ENCODE data around the gene UBXN10. TPM values are rescaled to one million over a fixed set of nuclear protein-coding genes. Genes with fewer than 3 reads are reported as not detected.
"Not testable (repeated sequence)": the region's sequence is repeated elsewhere in the genome, so short reads cannot be mapped to it uniquely, and the experiment has no call there.

Gene UBXN10
- total and polyA plus RNA-seq, 4 experiments from 2014 or later = 0.06 to 0.78 (median 0.39) TPM

GRCh38 chr1:20223551-20224419 lies 37.9 kb downstream of the UBXN10 start:
- H3K36me3 Mint-ChIP-seq = no peaks in the 10 kb centered on the region
- no peaks in the 10 kb centered on the region for H3K4me1 Mint-ChIP-seq

GRCh38 chr1:20224546-20224945 lies 38.6 kb downstream of the UBXN10 start:
- Histone ChIP-seq H3K27me3 (ENCODE audit: insufficient read depth, low read length) (no peaks in the 10 kb centered on the region), H3K9me3 (ENCODE audit: control insufficient read depth in 1 of 2, low read length in 2 of 2) (no peaks in the 10 kb centered on the region), H3K27ac (ENCODE audit: low read depth, low read length) (no peak overlapping the region), H3K4me3 (ENCODE audit: low read length in 2 of 2) (no peak overlapping the region), H3K4me1 (ENCODE audit: insufficient read depth, low read length) (no peaks in the 10 kb centered on the region), H3K36me3 (ENCODE audit: insufficient read depth, low read length) (no peaks in the 10 kb centered on the region)
- H3K9me3 Mint-ChIP-seq = no peaks in the 10 kb centered on the region
- H3K4me1 Mint-ChIP-seq = no peaks in the 10 kb centered on the region
- H3K4me3 Mint-ChIP-seq = no peak overlapping the region
- POLR2A ChIA-PET (ENCODE audit: partially characterized antibody) = no interaction called here
- no peak overlapping the region for H3K27ac Mint-ChIP-seq
- no peak for DNase-seq
- no peaks in the 10 kb centered on the region for H3K36me3 Mint-ChIP-seq
- peaks cover 32 to 54% of the 10 kb centered on the region in 2 donors for H3K27me3 Mint-ChIP-seq
- intact Hi-C loops (cut with micrococcal nuclease) = no loop called here
- CTCF ChIA-PET (ENCODE audit: partially characterized antibody) = interaction anchor here (0.7 to 1.3 kb wide), 2 partner anchors 9 to 269 kb away, joined by 3 read pairs; no protein-coding TSS in a partner anchor

More at GRCh38 chr1:20223551-20224419, 37.9 kb downstream of the UBXN10 start:
- ChIA-PET POLR2A (ENCODE audit: partially characterized antibody) (no interaction called here), CTCF (ENCODE audit: partially characterized antibody) (interaction anchor here (0.7 to 1.3 kb wide), 2 partner anchors 10 to 270 kb away, joined by 3 read pairs; no protein-coding TSS in a partner anchor)
- Histone ChIP-seq H3K27ac (ENCODE audit: low read depth, low read length) (no peak overlapping the region), H3K36me3 (ENCODE audit: insufficient read depth, low read length) (no peaks in the 10 kb centered on the region), H3K4me3 (ENCODE audit: low read length in 2 of 2) (no peak overlapping the region), H3K9me3 (ENCODE audit: control insufficient read depth in 1 of 2, low read length in 2 of 2) (no peaks in the 10 kb centered on the region), H3K27me3 (ENCODE audit: insufficient read depth, low read length) (no peaks in the 10 kb centered on the region), H3K4me1 (ENCODE audit: insufficient read depth, low read length) (no peaks in the 10 kb centered on the region)
- DNase-seq = no peak
- Mint-ChIP-seq H3K27ac (no peak overlapping the region), H3K4me3 (no peak overlapping the region), H3K9me3 (no peaks in the 10 kb centered on the region), H3K27me3 (peaks cover 32 to 52% of the 10 kb centered on the region in 2 donors)
- intact Hi-C loops (cut with micrococcal nuclease) = no loop called here

GRCh38 chr1:20227704-20228103 lies 41.8 kb downstream of the UBXN10 start:
- H3K27me3 ChIP-seq (ENCODE audit: insufficient read depth, low read length) = no peaks in the 10 kb centered on the region
- H3K27me3 Mint-ChIP-seq = peaks cover 28 to 47% of the 10 kb centered on the region in 2 donors
- no peaks in the 10 kb centered on the region for H3K4me1 Mint-ChIP-seq
- no peak overlapping the region for H3K4me3 ChIP-seq (ENCODE audit: low read length in 2 of 2)
- POLR2A ChIA-PET (ENCODE audit: partially characterized antibody) = no interaction called here
- intact Hi-C loops (cut with micrococcal nuclease) = no loop called here
- H3K4me1 ChIP-seq (ENCODE audit: insufficient read depth, low read length) = no peaks in the 10 kb centered on the region
- no peak for DNase-seq
- H3K9me3 ChIP-seq (ENCODE audit: control insufficient read depth in 1 of 2, low read length in 2 of 2) = no peaks in the 10 kb centered on the region
- no peak overlapping the region for H3K27ac ChIP-seq (ENCODE audit: low read depth, low read length)
- H3K9me3 Mint-ChIP-seq = peaks cover 0 to 2% (median 0%) of the 10 kb centered on the region in 8 donors
- H3K4me3 Mint-ChIP-seq = no peak overlapping the region
- no peaks in the 10 kb centered on the region for H3K36me3 Mint-ChIP-seq
- no peaks in the 10 kb centered on the region for H3K36me3 ChIP-seq (ENCODE audit: insufficient read depth, low read length)
- CTCF ChIA-PET (ENCODE audit: partially characterized antibody) = interaction anchor here (1.8 kb wide), 1 partner anchor 15 kb away, joined by 7 read pairs; no protein-coding TSS in a partner anchor
- no peak overlapping the region for H3K27ac Mint-ChIP-seq

GRCh38 chr1:20228314-20228825 lies 42.5 kb downstream of the UBXN10 start:
- no peak overlapping the region for H3K27ac ChIP-seq (ENCODE audit: low read depth, low read length)
- ChIA-PET CTCF (ENCODE audit: partially characterized antibody) (interaction anchor here (1.8 kb wide), 1 partner anchor 15 kb away, joined by 7 read pairs; no protein-coding TSS in a partner anchor), POLR2A (ENCODE audit: partially characterized antibody) (no interaction called here)
- H3K4me3 ChIP-seq (ENCODE audit: low read length in 2 of 2) = no peak overlapping the region
- no peak for DNase-seq
- no peaks in the 10 kb centered on the region for H3K4me1 ChIP-seq (ENCODE audit: insufficient read depth, low read length)
- H3K36me3 Mint-ChIP-seq = no peaks in the 10 kb centered on the region
- H3K4me1 Mint-ChIP-seq = no peaks in the 10 kb centered on the region
- H3K27me3 Mint-ChIP-seq = peaks cover 30 to 44% of the 10 kb centered on the region in 2 donors
- intact Hi-C loops (cut with micrococcal nuclease) = no loop called here
- H3K9me3 Mint-ChIP-seq = peaks cover 0 to 2% (median 0%) of the 10 kb centered on the region in 8 donors
- H3K36me3 ChIP-seq (ENCODE audit: insufficient read depth, low read length) = no peaks in the 10 kb centered on the region
- H3K27me3 ChIP-seq (ENCODE audit: insufficient read depth, low read length) = no peaks in the 10 kb centered on the region
- no peak overlapping the region for H3K27ac Mint-ChIP-seq
- H3K9me3 ChIP-seq (ENCODE audit: control insufficient read depth in 1 of 2, low read length in 2 of 2) = no peaks in the 10 kb centered on the region
- H3K4me3 Mint-ChIP-seq = no peak overlapping the region

- Mint-ChIP-seq H3K27ac (no peak overlapping the region), H3K4me1 (no peaks in the 10 kb centered on the region), H3K4me3 (no peak overlapping the region), H3K36me3 (no peaks in the 10 kb centered on the region), H3K9me3 (peaks cover 0 to 2% (median 0%) of the 10 kb centered on the region in 8 donors), H3K27me3 (peaks cover 30 to 45% of the 10 kb centered on the region in 2 donors)
- Histone ChIP-seq H3K9me3 (ENCODE audit: control insufficient read depth in 1 of 2, low read length in 2 of 2) (no peaks in the 10 kb centered on the region), H3K27me3 (ENCODE audit: insufficient read depth, low read length) (no peaks in the 10 kb centered on the region), H3K4me3 (ENCODE audit: low read length in 2 of 2) (no peak overlapping the region), H3K36me3 (ENCODE audit: insufficient read depth, low read length) (no peaks in the 10 kb centered on the region), H3K4me1 (ENCODE audit: insufficient read depth, low read length) (no peaks in the 10 kb centered on the region), H3K27ac (ENCODE audit: low read depth, low read length) (no peak overlapping the region)
- ChIA-PET POLR2A (ENCODE audit: partially characterized antibody) (no interaction called here), CTCF (ENCODE audit: partially characterized antibody) (interaction anchor here (1.8 kb wide), 1 partner anchor 16 kb away, joined by 7 read pairs; no protein-coding TSS in a partner anchor)
- DNase-seq = no peak
- intact Hi-C loops (cut with micrococcal nuclease) = no loop called here
Observed at GRCh38 chr1:20229171-20229570, 43.3 kb downstream of the UBXN10 start.

- H3K27me3 ChIP-seq (ENCODE audit: insufficient read depth, low read length); H3K36me3 Mint-ChIP-seq; H3K4me1 ChIP-seq (ENCODE audit: insufficient read depth, low read length); H3K4me3 Mint-ChIP-seq; H3K9me3 ChIP-seq (ENCODE audit: control insufficient read depth in 1 of 2, low read length in 2 of 2); H3K4me1 Mint-ChIP-seq; H3K9me3 Mint-ChIP-seq; intact Hi-C loops (cut with micrococcal nuclease); H3K36me3 ChIP-seq (ENCODE audit: insufficient read depth, low read length); POLR2A ChIA-PET (ENCODE audit: partially characterized antibody); H3K27ac Mint-ChIP-seq; H3K27ac ChIP-seq (ENCODE audit: low read depth, low read length); DNase-seq; H3K4me3 ChIP-seq (ENCODE audit: low read length in 2 of 2): not testable (repeated sequence)
- peaks cover 26 to 44% of the 10 kb centered on the region in 2 donors for H3K27me3 Mint-ChIP-seq
- CTCF ChIA-PET (ENCODE audit: partially characterized antibody) = interaction anchor here (1.1 kb wide), 1 partner anchor 15 kb away, joined by 3 read pairs; no protein-coding TSS in a partner anchor
Observed at GRCh38 chr1:20232564-20232963, 46.7 kb downstream of the UBXN10 start.

- H3K4me3 ChIP-seq (ENCODE audit: low read length in 2 of 2) = no peak overlapping the region
- H3K9me3 ChIP-seq (ENCODE audit: control insufficient read depth in 1 of 2, low read length in 2 of 2) = no peaks in the 10 kb centered on the region
- H3K27ac ChIP-seq (ENCODE audit: low read depth, low read length) = no peak overlapping the region
- ChIA-PET CTCF (ENCODE audit: partially characterized antibody) (interaction anchor here (0.8 to 2.0 kb wide), 6 partner anchors 9 to 261 kb away, joined by 3 to 7 read pairs (median 3); no protein-coding TSS in a partner anchor), POLR2A (ENCODE audit: partially characterized antibody) (no interaction called here)
- DNase-seq = peak in 3 of 5 donors; percentile 14 to 22 (median 19)
- H3K27me3 Mint-ChIP-seq = peaks cover 19 to 38% of the 10 kb centered on the region in 2 donors
- H3K4me1 Mint-ChIP-seq = no peaks in the 10 kb centered on the region
- no peaks in the 10 kb centered on the region for H3K4me1 ChIP-seq (ENCODE audit: insufficient read depth, low read length)
- no peaks in the 10 kb centered on the region for H3K27me3 ChIP-seq (ENCODE audit: insufficient read depth, low read length)
- H3K27ac Mint-ChIP-seq = no peak overlapping the region
- H3K4me3 Mint-ChIP-seq = no peak overlapping the region
- H3K36me3 ChIP-seq (ENCODE audit: insufficient read depth, low read length) = no peaks in the 10 kb centered on the region
- H3K36me3 Mint-ChIP-seq = no peaks in the 10 kb centered on the region
- peaks cover 0 to 2% (median 0%) of the 10 kb centered on the region in 8 donors for H3K9me3 Mint-ChIP-seq
- intact Hi-C loops (cut with micrococcal nuclease) = loop anchor here (1.0 kb wide), 1 partner anchor 260 kb away; no protein-coding TSS in a partner anchor
Observed at GRCh38 chr1:20233394-20233793, 47.5 kb downstream of the UBXN10 start.

Measured in CD4-positive, alpha-beta memory T cell (primary cell).